ENCODE results near the gene RAD51B. TPM values are rescaled to one million over a fixed set of nuclear protein-coding genes. Genes with fewer than 3 reads are reported as not detected.

RAD51B gene
- total and polyA plus RNA-seq, 8 donors: 1.8 to 30.7 (median 15.3) TPM

DNA sequence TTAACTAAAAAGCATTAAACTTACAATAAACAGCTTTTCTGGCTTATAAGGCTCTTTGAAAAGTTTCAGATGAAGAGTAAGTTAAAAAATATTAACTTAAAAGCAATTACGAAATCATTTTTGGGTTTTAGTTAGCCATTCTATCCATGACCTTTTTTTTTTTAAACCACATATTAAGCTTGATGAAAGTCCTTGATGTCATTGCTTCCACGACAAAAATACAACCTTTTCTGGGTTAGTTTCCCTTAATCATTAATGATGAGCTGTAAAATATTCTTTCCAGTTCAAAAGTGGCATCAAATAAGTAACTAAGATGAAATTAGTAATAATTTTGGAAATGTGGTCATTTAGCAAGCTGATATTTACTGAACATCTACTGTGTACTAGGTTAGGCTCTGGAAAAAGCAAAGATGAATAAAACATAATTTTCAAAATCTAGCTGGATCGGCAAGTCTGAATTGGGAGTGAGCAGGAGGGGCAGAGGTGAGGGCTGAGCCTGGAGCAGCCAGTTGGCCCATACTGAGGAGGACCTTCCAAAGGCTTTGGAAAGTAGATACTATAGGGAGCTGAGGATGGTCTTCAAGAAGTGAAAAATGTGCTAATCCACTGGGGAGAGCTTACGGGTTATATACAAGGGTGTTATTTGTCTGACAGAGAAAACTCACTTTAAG is 628.1 kb downstream of the RAD51B start:
- H3K36me3 ChIP-seq: no peaks in the 10 kb centered on the region
- TF ChIP-seq, protein P1, sequence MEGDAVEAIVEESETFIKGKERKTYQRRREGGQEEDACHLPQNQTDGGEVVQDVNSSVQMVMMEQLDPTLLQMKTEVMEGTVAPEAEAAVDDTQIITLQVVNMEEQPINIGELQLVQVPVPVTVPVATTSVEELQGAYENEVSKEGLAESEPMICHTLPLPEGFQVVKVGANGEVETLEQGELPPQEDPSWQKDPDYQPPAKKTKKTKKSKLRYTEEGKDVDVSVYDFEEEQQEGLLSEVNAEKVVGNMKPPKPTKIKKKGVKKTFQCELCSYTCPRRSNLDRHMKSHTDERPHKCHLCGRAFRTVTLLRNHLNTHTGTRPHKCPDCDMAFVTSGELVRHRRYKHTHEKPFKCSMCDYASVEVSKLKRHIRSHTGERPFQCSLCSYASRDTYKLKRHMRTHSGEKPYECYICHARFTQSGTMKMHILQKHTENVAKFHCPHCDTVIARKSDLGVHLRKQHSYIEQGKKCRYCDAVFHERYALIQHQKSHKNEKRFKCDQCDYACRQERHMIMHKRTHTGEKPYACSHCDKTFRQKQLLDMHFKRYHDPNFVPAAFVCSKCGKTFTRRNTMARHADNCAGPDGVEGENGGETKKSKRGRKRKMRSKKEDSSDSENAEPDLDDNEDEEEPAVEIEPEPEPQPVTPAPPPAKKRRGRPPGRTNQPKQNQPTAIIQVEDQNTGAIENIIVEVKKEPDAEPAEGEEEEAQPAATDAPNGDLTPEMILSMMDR (IDR thresholded peaks at IDR 0.05): no peak
- H3K27ac ChIP-seq: peak overlapping the region in 4 of 5 donors; percentile 46 to 76 (median 62)
- no peaks in the 10 kb centered on the region for H3K27me3 ChIP-seq
- H3K4me1 ChIP-seq: peaks cover 8 to 65% (median 28%) of the 10 kb centered on the region in 4 donors
- intact Hi-C loops (cut with DNase I; ENCODE audit: low total_unique reads): no loop called here
- no peak overlapping the region for H3K4me3 ChIP-seq
- WGBS, 5 donors: 74 to 85% (median 78%) methylated on average over 4 of the region's 4 CpGs
- H3K9me3 ChIP-seq: no peaks in the 10 kb centered on the region
- DNase-seq: no peak

DNA sequence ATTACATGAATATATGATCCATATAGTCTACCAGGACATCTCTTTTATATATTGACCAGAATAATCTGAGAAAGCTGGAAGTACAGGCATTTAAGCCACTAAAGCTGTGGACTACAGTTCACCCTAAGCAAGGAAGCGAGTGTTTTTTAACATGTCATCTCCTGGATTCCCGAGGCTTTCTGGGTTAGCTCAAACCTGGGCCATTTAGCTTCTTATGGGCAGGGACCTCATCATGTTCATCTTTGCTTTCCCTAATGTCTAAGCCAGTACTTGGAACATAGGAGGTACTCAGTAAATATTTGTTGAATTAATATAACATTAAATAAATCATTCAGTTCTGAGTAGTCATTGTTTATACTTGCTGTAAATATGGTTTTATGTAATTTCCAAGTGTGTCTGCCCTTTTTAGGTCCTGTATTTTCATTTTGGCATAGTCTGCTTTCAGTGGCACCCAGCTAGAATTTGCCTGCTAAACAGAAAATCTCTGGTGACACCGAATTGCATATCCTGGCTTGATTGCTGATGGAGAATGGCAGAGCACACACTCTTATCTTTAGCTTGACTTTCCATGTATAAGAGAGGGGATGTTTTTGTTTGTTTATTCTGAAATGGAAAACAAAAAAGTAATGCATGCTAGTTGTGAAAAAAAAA is 628.8 kb downstream of the RAD51B start:
- Histone ChIP-seq H3K4me3 (no peak overlapping the region), H3K36me3 (no peaks in the 10 kb centered on the region), H3K4me1 (peaks cover 8 to 65% (median 28%) of the 10 kb centered on the region in 4 donors), H3K27ac (peak overlapping the region in 4 of 5 donors; percentile 46 to 76 (median 62)), H3K9me3 (no peaks in the 10 kb centered on the region), H3K27me3 (no peaks in the 10 kb centered on the region)
- peak in 1 of 2 donors; percentile 55 for DNase-seq
- peak in 1 of 3 donors; percentile 1 for TF ChIP-seq POLR2AphosphoS5 (IDR thresholded peaks at IDR 0.05)
- no peak for TF ChIP-seq POLR2A (IDR thresholded peaks at IDR 0.05)
- TF ChIP-seq, protein P1 (IDR thresholded peaks at IDR 0.05): no peak
- intact Hi-C loops (cut with DNase I; ENCODE audit: low total_unique reads): no loop called here
- 50 to 74% (median 56%) methylated on average over 3 of the region's 3 CpGs for WGBS, 5 donors

DNA sequence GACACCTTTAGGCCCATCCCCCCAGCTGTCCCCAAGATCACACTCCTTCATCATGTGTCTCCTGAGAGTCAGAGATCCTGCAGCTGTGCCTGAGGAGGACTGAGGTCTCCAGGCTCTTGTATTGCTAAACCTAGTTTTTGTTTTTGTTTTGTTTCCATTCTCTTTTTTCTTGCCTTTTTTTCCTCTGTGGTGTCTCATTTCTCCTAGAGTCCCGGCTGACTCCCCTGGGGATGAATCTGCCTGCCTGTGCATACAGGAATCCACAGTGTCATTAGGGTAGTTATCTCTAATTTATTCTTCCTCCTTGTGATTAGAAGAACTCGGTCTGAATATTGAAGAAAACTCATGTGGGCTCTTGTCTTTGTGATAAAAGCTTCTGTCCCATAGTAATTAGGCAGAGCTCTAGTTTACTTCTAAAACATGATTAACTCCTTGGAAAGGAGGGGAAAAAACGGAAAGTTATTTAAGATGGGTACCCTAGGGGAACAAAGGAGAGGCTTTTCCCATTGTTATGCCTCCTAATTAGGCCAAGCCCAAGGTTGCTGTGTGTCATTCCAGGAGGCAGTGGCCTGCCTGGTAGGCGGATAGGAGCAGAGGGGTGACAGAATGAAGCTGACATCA is 630.1 kb downstream of the RAD51B start:
- peak overlapping the region in 4 of 5 donors; percentile 14 to 76 (median 44) for H3K27ac ChIP-seq
- DNase-seq: no peak

DNA sequence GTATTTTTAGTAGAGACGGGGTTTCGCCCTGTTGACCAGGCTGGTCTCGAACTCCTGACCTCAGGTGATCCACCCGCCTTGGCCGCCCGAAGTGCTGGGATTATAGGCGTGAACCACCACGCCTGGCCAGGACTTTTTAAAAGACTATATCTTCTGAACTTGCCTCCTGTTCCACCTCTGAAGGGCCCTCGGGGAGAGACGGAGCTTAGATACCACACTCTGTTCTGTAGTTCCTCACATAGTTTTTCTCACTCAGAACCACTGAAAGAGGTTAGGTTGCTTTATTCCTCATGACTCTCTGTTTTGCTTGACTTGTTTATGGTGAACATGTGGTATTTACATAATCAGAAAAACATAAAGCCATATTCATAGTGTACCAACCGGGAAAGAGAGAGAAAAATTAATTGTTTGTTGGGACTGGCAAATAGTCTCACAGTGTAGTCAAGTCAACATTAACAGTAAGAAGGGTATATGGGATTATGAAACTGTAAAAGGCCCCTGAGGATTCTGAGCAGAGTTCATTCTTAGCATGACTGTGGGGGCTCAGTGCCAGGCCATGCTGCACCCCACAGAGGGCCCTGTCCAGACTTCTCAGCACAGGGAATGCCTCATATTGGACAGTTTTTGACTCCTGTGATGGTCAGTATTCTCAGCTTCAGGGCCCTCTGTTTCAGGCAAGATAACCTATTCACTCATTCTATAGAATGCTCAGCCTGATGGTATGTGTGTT is 631.0 kb downstream of the RAD51B start:
- Histone ChIP-seq H3K4me1 (peaks cover 0 to 48% (median 18%) of the 10 kb centered on the region in 4 donors), H3K9me3 (peaks cover 0 to 14% (median 8%) of the 10 kb centered on the region in 4 donors), H3K4me3 (no peak overlapping the region), H3K27me3 (no peaks in the 10 kb centered on the region), H3K27ac (peak overlapping the region in 4 of 5 donors; percentile 9 to 76 (median 44)), H3K36me3 (no peaks in the 10 kb centered on the region)
- WGBS, 5 donors: 92 to 97% (median 96%) methylated on average over 11 of the region's 11 CpGs
- DNase-seq: no peak
- TF ChIP-seq, protein P1 (IDR thresholded peaks at IDR 0.05): no peak
- no peak for TF ChIP-seq EP300 (IDR thresholded peaks at IDR 0.05)
- no peak for TF ChIP-seq POLR2AphosphoS5 (IDR thresholded peaks at IDR 0.05)
- no peak for TF ChIP-seq POLR2A (IDR thresholded peaks at IDR 0.05)
- intact Hi-C loops (cut with DNase I; ENCODE audit: low total_unique reads): no loop called here

More for the DNA sequence above, 630.1 kb downstream of the RAD51B start:
- Histone ChIP-seq H3K4me1 (peaks cover 3 to 56% (median 23%) of the 10 kb centered on the region in 4 donors), H3K27me3 (no peaks in the 10 kb centered on the region), H3K9me3 (peaks cover 0 to 5% (median 2%) of the 10 kb centered on the region in 4 donors), H3K36me3 (no peaks in the 10 kb centered on the region), H3K4me3 (no peak overlapping the region)
- TF ChIP-seq, protein P1 (IDR thresholded peaks at IDR 0.05): no peak
- intact Hi-C loops (cut with DNase I; ENCODE audit: low total_unique reads): no loop called here
- whole genome bisulfite sequencing, 5 donors: 60 to 77% (median 71%) methylated on average over 4 of the region's 4 CpGs
